ENCODE data around the gene CPVL.

DNA sequence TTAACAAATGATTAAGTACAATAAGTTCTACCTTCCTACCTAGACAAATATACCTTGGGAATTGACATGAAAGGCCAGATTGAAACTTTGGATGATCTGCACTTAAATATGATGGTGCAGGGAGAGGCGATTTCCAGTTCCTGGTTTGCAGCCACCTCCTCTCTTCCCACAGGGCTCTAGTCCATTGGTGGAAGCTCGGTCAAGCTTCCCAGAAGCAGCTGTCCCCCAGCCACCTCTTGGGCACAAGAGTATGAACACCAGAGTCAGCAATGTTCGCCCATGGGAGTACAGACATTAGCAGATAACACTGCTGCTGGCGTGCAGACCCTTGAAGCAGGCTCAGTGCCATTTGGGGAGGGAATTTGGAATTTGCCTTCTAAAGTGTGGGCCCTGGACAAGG lies 1.5 kb upstream of the CPVL start:
- TF ChIP-seq ZNF138 (tag by site-specific recombination; IDR thresholded peaks at IDR 0.05; ENCODE audit: borderline replicate concordance), result no peak
- no peak for TF ChIP-seq TRIM28 (IDR thresholded peaks at IDR 0.05; ENCODE audit: borderline replicate concordance, low read length)
- TF ChIP-seq, protein P1, sequence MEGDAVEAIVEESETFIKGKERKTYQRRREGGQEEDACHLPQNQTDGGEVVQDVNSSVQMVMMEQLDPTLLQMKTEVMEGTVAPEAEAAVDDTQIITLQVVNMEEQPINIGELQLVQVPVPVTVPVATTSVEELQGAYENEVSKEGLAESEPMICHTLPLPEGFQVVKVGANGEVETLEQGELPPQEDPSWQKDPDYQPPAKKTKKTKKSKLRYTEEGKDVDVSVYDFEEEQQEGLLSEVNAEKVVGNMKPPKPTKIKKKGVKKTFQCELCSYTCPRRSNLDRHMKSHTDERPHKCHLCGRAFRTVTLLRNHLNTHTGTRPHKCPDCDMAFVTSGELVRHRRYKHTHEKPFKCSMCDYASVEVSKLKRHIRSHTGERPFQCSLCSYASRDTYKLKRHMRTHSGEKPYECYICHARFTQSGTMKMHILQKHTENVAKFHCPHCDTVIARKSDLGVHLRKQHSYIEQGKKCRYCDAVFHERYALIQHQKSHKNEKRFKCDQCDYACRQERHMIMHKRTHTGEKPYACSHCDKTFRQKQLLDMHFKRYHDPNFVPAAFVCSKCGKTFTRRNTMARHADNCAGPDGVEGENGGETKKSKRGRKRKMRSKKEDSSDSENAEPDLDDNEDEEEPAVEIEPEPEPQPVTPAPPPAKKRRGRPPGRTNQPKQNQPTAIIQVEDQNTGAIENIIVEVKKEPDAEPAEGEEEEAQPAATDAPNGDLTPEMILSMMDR (tag by site-specific recombination; IDR thresholded peaks at IDR 0.05), result no peak
- TF ChIP-seq KLF8 (tag by site-specific recombination; IDR thresholded peaks at IDR 0.05), result no peak
- TF ChIP-seq ZNF133 (tag by site-specific recombination; IDR thresholded peaks at IDR 0.05), result no peak
- TF ChIP-seq, protein P2, sequence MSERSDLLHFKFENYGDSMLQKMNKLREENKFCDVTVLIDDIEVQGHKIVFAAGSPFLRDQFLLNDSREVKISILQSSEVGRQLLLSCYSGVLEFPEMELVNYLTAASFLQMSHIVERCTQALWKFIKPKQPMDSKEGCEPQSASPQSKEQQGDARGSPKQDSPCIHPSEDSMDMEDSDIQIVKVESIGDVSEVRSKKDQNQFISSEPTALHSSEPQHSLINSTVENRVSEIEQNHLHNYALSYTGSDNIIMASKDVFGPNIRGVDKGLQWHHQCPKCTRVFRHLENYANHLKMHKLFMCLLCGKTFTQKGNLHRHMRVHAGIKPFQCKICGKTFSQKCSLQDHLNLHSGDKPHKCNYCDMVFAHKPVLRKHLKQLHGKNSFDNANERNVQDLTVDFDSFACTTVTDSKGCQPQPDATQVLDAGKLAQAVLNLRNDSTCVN (tag by site-specific recombination; optimal IDR thresholded peaks at IDR 0.05), result no peak
- no peak for TF ChIP-seq ZBTB1 (tag by site-specific recombination; IDR thresholded peaks at IDR 0.05)
- no peak for TF ChIP-seq ZFP37 (tag by site-specific recombination; IDR thresholded peaks at IDR 0.05)
- TF ChIP-seq, protein P3, sequence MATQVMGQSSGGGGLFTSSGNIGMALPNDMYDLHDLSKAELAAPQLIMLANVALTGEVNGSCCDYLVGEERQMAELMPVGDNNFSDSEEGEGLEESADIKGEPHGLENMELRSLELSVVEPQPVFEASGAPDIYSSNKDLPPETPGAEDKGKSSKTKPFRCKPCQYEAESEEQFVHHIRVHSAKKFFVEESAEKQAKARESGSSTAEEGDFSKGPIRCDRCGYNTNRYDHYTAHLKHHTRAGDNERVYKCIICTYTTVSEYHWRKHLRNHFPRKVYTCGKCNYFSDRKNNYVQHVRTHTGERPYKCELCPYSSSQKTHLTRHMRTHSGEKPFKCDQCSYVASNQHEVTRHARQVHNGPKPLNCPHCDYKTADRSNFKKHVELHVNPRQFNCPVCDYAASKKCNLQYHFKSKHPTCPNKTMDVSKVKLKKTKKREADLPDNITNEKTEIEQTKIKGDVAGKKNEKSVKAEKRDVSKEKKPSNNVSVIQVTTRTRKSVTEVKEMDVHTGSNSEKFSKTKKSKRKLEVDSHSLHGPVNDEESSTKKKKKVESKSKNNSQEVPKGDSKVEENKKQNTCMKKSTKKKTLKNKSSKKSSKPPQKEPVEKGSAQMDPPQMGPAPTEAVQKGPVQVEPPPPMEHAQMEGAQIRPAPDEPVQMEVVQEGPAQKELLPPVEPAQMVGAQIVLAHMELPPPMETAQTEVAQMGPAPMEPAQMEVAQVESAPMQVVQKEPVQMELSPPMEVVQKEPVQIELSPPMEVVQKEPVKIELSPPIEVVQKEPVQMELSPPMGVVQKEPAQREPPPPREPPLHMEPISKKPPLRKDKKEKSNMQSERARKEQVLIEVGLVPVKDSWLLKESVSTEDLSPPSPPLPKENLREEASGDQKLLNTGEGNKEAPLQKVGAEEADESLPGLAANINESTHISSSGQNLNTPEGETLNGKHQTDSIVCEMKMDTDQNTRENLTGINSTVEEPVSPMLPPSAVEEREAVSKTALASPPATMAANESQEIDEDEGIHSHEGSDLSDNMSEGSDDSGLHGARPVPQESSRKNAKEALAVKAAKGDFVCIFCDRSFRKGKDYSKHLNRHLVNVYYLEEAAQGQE (tag by site-specific recombination; IDR thresholded peaks at IDR 0.05), result no peak
- no peak for TF ChIP-seq ZNF140 (tag by site-specific recombination; IDR thresholded peaks at IDR 0.05)
- TF ChIP-seq, protein P4, sequence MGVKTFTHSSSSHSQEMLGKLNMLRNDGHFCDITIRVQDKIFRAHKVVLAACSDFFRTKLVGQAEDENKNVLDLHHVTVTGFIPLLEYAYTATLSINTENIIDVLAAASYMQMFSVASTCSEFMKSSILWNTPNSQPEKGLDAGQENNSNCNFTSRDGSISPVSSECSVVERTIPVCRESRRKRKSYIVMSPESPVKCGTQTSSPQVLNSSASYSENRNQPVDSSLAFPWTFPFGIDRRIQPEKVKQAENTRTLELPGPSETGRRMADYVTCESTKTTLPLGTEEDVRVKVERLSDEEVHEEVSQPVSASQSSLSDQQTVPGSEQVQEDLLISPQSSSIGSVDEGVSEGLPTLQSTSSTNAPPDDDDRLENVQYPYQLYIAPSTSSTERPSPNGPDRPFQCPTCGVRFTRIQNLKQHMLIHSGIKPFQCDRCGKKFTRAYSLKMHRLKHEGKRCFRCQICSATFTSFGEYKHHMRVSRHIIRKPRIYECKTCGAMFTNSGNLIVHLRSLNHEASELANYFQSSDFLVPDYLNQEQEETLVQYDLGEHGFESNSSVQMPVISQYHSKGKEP (tag by site-specific recombination; IDR thresholded peaks at IDR 0.05), result no peak
- no peak for TF ChIP-seq ZNF561 (tag by site-specific recombination; IDR thresholded peaks at IDR 0.05; ENCODE audit: borderline replicate concordance)
- no peak for TF ChIP-seq ZSCAN30 (tag by site-specific recombination; IDR thresholded peaks at IDR 0.05)

All from HEK293 (cell line).